ENCODE measurements around the gene FOXN3. TPM values are rescaled to one million over a fixed set of nuclear protein-coding genes. Genes with fewer than 3 reads are reported as not detected.

The FOXN3 gene
- total RNA-seq, 1 donor from 2014 or later = 122 TPM

GRCh38 chr14:89144642-89145041 lies 272.4 kb downstream of the FOXN3 start:
- TF ChIP-seq EZH2 (IDR thresholded peaks at IDR 0.05; ENCODE audit: insufficient read depth, low read length) (no peak), CTCF (IDR thresholded peaks at IDR 0.05; ENCODE audit: insufficient read depth, low read depth, low read length) (no peak)
- Mint-ChIP-seq H3K4me3 (ENCODE audit: unreplicated experiment) (no peak overlapping the region), H3K27ac (ENCODE audit: unreplicated experiment) (no peak overlapping the region), H3K9me3 (ENCODE audit: unreplicated experiment) (peaks cover 9% of the 10 kb centered on the region), H3K36me3 (ENCODE audit: low read depth, unreplicated experiment) (peaks cover 14% of the 10 kb centered on the region), H3K4me1 (ENCODE audit: low read depth, unreplicated experiment) (no peaks in the 10 kb centered on the region), H3K27me3 (ENCODE audit: low read depth, unreplicated experiment) (peaks cover 12% of the 10 kb centered on the region)
- no peak for DNase-seq (ENCODE audit: low read depth)
- no peaks in the 10 kb centered on the region for H3K4me1 ChIP-seq (ENCODE audit: insufficient read depth, low read length)
- no peaks in the 10 kb centered on the region for H3K79me2 ChIP-seq (ENCODE audit: insufficient read depth, low read length)
- H2AFZ ChIP-seq (ENCODE audit: low read depth, low read length) = no peak overlapping the region
- H4K20me1 ChIP-seq (ENCODE audit: insufficient read depth, low read length) = no peaks in the 10 kb centered on the region
- H3K27me3 ChIP-seq (ENCODE audit: insufficient read depth, low read length) = peaks cover 3% of the 10 kb centered on the region
- no peak for FAIRE-seq
- H3K4me2 ChIP-seq (ENCODE audit: low read length) = no peak overlapping the region
- H3K36me3 ChIP-seq (ENCODE audit: insufficient read depth, low read length) = no peaks in the 10 kb centered on the region
- no peaks in the 10 kb centered on the region for H3K9me3 ChIP-seq (ENCODE audit: insufficient read depth, low read depth, low read length)
- H3K27ac ChIP-seq (ENCODE audit: low read depth, low read length) = no peak overlapping the region
- no peak overlapping the region for H3K4me3 ChIP-seq (ENCODE audit: insufficient read depth, low read depth, low read length)
- no peak overlapping the region for H3K9ac ChIP-seq (ENCODE audit: low read length)

GRCh38 chr14:89144066-89144465 lies 273.0 kb downstream of the FOXN3 start:
- Histone ChIP-seq H2AFZ (ENCODE audit: low read depth, low read length) (no peak overlapping the region), H3K4me3 (ENCODE audit: insufficient read depth, low read depth, low read length) (no peak overlapping the region), H3K4me1 (ENCODE audit: insufficient read depth, low read length) (peaks cover under 1% of the 10 kb centered on the region), H3K4me2 (ENCODE audit: low read length) (no peak overlapping the region), H4K20me1 (ENCODE audit: insufficient read depth, low read length) (no peaks in the 10 kb centered on the region), H3K9ac (ENCODE audit: low read length) (no peak overlapping the region), H3K27me3 (ENCODE audit: insufficient read depth, low read length) (peaks cover 4% of the 10 kb centered on the region), H3K27ac (ENCODE audit: low read depth, low read length) (no peak overlapping the region), H3K79me2 (ENCODE audit: insufficient read depth, low read length) (no peaks in the 10 kb centered on the region), H3K36me3 (ENCODE audit: insufficient read depth, low read length) (no peaks in the 10 kb centered on the region), H3K9me3 (ENCODE audit: insufficient read depth, low read depth, low read length) (no peaks in the 10 kb centered on the region)
- H3K4me3 Mint-ChIP-seq (ENCODE audit: unreplicated experiment) = no peak overlapping the region
- no peak for DNase-seq (ENCODE audit: low read depth)
- H3K9me3 Mint-ChIP-seq (ENCODE audit: unreplicated experiment) = peaks cover 7% of the 10 kb centered on the region
- peaks cover 12% of the 10 kb centered on the region for H3K36me3 Mint-ChIP-seq (ENCODE audit: low read depth, unreplicated experiment)
- no peak for FAIRE-seq
- H3K27ac Mint-ChIP-seq (ENCODE audit: unreplicated experiment) = no peak overlapping the region
- H3K27me3 Mint-ChIP-seq (ENCODE audit: low read depth, unreplicated experiment) = peaks cover 16% of the 10 kb centered on the region
- H3K4me1 Mint-ChIP-seq (ENCODE audit: low read depth, unreplicated experiment) = no peaks in the 10 kb centered on the region
- TF ChIP-seq CTCF (IDR thresholded peaks at IDR 0.05; ENCODE audit: insufficient read depth, low read depth, low read length) = no peak
- TF ChIP-seq EZH2 (IDR thresholded peaks at IDR 0.05; ENCODE audit: insufficient read depth, low read length) = no peak

DNA sequence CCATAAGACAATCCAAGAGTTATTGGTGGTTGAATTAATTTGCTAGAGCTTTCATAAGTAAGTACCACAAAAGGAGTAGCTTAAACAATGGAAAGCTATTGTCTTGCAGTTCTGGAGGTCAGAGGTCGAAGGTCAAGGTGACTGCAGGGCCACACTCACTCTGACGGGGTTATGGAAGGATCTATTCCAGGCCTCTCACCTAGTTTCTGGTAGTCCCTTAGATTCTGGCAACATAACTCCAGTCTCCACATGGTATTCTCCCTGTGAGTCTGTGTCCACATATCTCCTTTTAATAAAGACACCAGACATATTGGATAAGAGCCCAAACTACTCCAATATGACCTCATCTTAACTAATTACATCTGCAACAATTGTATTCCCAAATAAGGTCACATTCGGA lies 273.4 kb downstream of the FOXN3 start:
- no peak for DNase-seq (ENCODE audit: low read depth)
- Histone ChIP-seq H3K4me3 (ENCODE audit: insufficient read depth, low read depth, low read length) (no peak overlapping the region), H4K20me1 (ENCODE audit: insufficient read depth, low read length) (no peaks in the 10 kb centered on the region), H3K27ac (ENCODE audit: low read depth, low read length) (no peak overlapping the region), H3K4me2 (ENCODE audit: low read length) (no peak overlapping the region), H3K4me1 (ENCODE audit: insufficient read depth, low read length) (peaks cover 4% of the 10 kb centered on the region), H3K9ac (ENCODE audit: low read length) (no peak overlapping the region), H2AFZ (ENCODE audit: low read depth, low read length) (no peak overlapping the region), H3K9me3 (ENCODE audit: insufficient read depth, low read depth, low read length) (no peaks in the 10 kb centered on the region), H3K27me3 (ENCODE audit: insufficient read depth, low read length) (peaks cover 4% of the 10 kb centered on the region), H3K79me2 (ENCODE audit: insufficient read depth, low read length) (no peaks in the 10 kb centered on the region), H3K36me3 (ENCODE audit: insufficient read depth, low read length) (no peaks in the 10 kb centered on the region)
- H3K9me3 Mint-ChIP-seq (ENCODE audit: unreplicated experiment) = peaks cover 7% of the 10 kb centered on the region
- H3K4me3 Mint-ChIP-seq (ENCODE audit: unreplicated experiment) = no peak overlapping the region
- H3K27me3 Mint-ChIP-seq (ENCODE audit: low read depth, unreplicated experiment) = peaks cover 16% of the 10 kb centered on the region
- H3K36me3 Mint-ChIP-seq (ENCODE audit: low read depth, unreplicated experiment) = peaks cover 10% of the 10 kb centered on the region
- H3K4me1 Mint-ChIP-seq (ENCODE audit: low read depth, unreplicated experiment) = no peaks in the 10 kb centered on the region
- TF ChIP-seq CTCF (IDR thresholded peaks at IDR 0.05; ENCODE audit: insufficient read depth, low read depth, low read length) = no peak
- TF ChIP-seq EZH2 (IDR thresholded peaks at IDR 0.05; ENCODE audit: insufficient read depth, low read length) = no peak
- H3K27ac Mint-ChIP-seq (ENCODE audit: unreplicated experiment) = no peak overlapping the region
- no peak for FAIRE-seq

All from astrocyte (in vitro differentiated cells and primary cell).